C4-2B (cell line): Measurements from ENCODE around the gene HOXA5.

Source experiments
- H3K27ac ChIP-seq: fragments of 450-650 bp; 2 replicates; pipeline ENCODE4 v1.5.1; 2017
- CTCF ChIP-seq: fragments of 450-650 bp; conservative IDR thresholded peaks from 2 replicates; pipeline ENCODE4 v1.5.1; 2017; ENCODE audit warnings: mild to moderate bottlenecking
- ZFX ChIP-seq: fragments of 450-650 bp; IDR thresholded peaks from 2 replicates; pipeline ENCODE4 v1.6.1; 2017

HOXA5 gene

GRCh38 chr7:27096768-27097514, 46.5 kb downstream of the HOXA5 start:
- TF ChIP-seq ZFX: no peak
- no peak for TF ChIP-seq CTCF
- H3K27ac ChIP-seq: peak overlapping the region; percentile 55; the same call in 1 of the 2 replicates

GRCh38 chr7:27095897-27096767, 47.3 kb downstream of the HOXA5 start, which contains the start of gene HOXA1:
Gene HOXA1 (minus strand): TSS chr7:27096000. CDS start chr7:27095912, 88 bp downstream.
- peak within 1 kb of the TSS; percentile 55 for H3K27ac ChIP-seq
- TF ChIP-seq CTCF (no peak), ZFX (peak; percentile 23; the same call in 1 of the 2 replicates)

GRCh38 chr7:27095050-27095896, 48.2 kb downstream of the HOXA5 start:
- peak overlapping the region; percentile 55; the same call in 1 of the 2 replicates for H3K27ac ChIP-seq
- TF ChIP-seq ZFX (no peak), CTCF (no peak)

GRCh38 chr7:27094304-27095049, 49.0 kb downstream of the HOXA5 start:
- no peak overlapping the region for H3K27ac ChIP-seq
- no peak for TF ChIP-seq ZFX
- TF ChIP-seq CTCF: no peak

GRCh38 chr7:27093184-27093895, 50.1 kb downstream of the HOXA5 start:
- TF ChIP-seq ZFX (no peak), CTCF (no peak)
- no peak overlapping the region for H3K27ac ChIP-seq

- no peak for TF ChIP-seq CTCF
- no peak for TF ChIP-seq ZFX
- H3K27ac ChIP-seq: no peak overlapping the region
Observed at GRCh38 chr7:27092819-27093110, 50.7 kb downstream of the HOXA5 start.
